GM10266 (cell line): ENCODE data around the gene APRT.
A peak's percentile ranks its signal among the peaks of the same experiment; 100 is the strongest.
"Not testable (repeated sequence)": the region's sequence is repeated elsewhere in the genome, so short reads cannot be mapped to it uniquely, and the experiment has no call there.

Experiments used
- DNase-seq: peaks from one replicate; pipeline ENCODE4 v3.0.0; 2012; ENCODE audit errors: extremely low spot score
- TF ChIP-seq, protein P1 (sequence below): IDR thresholded peaks from 2 replicates; pipeline ENCODE4 v1.5.1; 2012; ENCODE audit warnings: mild to moderate bottlenecking, low read depth; ENCODE audit not compliant: control insufficient read depth, insufficient read depth; ENCODE audit errors: missing control alignments

The APRT gene

DNA sequence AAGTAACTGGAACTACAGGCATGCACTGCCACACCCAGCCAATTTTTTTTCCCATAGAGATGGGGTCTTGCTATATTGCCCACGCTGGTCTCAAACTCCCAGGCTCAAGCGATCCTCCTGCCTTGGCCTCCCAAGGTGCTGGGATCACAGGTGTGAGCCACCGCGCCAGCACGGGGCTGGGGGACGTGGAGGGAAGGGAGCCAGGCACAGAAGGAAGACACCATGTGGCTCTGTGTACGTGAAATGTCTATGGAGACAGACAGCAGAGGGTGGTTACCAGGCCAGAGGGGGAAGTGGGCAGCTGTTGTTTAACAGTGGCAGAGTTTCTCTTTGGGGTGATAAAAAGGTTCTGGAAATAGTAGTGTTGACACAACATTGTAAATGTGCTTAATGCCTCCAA, 22.1 kb downstream of the APRT start:
- DNase-seq = no peak
- TF ChIP-seq, protein P1, sequence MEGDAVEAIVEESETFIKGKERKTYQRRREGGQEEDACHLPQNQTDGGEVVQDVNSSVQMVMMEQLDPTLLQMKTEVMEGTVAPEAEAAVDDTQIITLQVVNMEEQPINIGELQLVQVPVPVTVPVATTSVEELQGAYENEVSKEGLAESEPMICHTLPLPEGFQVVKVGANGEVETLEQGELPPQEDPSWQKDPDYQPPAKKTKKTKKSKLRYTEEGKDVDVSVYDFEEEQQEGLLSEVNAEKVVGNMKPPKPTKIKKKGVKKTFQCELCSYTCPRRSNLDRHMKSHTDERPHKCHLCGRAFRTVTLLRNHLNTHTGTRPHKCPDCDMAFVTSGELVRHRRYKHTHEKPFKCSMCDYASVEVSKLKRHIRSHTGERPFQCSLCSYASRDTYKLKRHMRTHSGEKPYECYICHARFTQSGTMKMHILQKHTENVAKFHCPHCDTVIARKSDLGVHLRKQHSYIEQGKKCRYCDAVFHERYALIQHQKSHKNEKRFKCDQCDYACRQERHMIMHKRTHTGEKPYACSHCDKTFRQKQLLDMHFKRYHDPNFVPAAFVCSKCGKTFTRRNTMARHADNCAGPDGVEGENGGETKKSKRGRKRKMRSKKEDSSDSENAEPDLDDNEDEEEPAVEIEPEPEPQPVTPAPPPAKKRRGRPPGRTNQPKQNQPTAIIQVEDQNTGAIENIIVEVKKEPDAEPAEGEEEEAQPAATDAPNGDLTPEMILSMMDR = no peak

DNA sequence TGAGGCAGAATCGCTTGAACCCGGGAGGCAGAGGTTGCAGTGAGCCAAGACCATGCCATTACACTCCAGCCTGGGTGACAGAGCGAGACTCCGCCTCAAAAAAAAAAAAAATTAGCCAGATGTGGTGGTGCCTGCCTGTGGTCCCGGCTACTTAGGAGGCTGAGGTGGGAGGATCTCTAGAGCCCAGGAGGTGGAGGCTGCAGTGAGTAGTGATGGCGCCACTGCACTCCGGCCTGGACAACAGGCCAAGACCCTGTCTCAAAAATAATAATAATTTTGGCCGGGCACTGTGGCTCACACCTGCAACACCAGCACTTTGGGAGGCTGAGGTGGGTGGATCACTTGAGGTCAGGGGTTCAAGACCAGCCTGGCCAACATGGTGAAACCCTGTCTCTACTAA, 23.0 kb downstream of the APRT start:
- not testable (repeated sequence) for DNase-seq

DNA sequence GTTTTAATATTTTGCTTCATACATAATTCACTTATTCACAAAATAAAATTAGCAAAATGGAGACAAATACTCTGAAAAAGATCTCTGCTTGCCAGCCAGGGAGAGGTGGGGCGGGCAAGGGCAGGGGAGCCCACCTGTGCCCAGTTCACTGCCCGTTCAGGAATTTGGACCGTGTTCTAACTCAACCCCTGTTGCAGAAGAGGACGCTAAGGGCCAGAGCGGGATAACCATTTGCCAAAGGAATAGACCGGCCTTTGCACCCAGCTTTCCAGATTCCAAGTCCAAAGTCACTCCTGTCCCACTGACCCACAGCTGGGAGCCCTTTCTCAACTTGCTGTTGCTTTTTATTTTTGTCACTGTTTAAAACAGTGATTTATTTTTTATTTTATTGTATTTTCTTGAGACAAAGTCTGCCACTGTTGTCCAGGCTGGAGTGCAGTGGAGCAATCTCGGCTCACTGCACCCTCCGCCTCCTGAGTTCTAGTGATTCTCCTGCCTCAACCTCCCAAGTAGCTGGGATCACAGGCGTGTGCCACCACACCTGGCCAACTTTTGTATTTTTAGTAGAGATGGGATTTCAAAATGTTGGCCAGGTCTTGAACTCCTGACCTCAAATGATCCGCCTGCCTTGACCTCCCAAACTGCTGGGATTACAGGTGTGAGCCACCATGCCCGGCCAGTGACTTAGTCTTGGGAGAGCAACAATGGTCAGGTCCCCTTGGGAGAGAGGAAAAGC, 24.0 kb downstream of the APRT start:
- DNase-seq = no peak
- TF ChIP-seq, protein P1 = no peak

DNA sequence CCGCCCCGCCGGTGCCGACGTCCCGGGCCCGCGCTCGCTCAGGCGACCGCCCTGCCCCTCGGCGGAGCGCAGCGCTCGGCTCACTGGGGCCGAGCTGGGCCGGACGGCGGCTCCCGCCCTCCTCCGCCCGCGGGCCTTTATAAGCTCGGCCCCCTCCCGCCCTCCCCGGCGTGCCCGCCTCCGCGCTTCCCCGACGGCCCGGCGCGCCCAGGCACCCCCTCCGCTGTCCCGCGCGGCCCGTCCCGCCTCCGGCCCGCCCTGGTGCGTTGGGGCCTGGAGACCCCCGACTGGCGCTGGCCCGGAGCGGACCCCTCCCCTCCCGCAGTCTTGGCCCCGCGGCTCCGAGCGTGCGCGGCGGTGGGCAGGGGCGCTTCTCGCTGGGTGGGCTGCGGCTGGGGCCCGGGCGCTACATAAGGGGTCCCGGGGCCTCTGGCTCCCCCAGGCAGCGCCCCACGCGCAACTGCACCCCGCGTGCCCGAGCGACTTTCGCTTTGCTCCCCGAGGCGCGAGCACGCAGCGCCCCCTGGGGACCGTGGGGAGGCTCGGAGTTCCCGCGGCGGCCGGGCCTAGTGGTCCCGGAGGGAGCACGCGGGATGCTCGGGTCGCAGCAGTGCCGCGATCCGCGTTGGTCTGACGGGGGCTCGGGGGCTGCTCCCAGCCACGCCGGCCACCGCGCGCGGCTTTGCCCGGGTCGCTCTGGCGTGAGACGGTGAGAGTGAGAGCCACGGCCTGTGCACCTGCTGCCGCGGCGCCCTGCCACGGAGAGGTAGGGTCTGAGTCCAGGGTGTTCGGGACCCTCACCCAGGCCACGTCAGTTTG, 26.4 kb downstream of the APRT start, which contains the start of gene PIEZO1:
Gene PIEZO1 (minus strand): TSS at position 115 of the 819 bp plus-strand sequence. CDS start 256 bp downstream, outside the sequence.
- peak; percentile 91 for DNase-seq
- TF ChIP-seq, protein P1 = peak; percentile 91

DNA sequence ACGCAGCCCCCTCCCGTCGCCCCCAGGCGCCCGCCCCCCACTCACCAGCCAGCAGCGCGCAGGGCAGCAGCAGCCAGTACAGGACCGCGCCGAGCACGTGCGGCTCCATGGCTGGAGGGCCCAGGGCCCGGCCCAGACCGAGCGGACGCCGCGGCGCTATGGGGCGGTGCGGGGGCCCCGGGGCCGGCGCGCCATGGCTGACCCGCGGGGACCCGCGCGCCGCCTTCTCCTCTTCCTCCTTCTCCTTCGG, 26.9 kb downstream of the APRT start:
- TF ChIP-seq, protein P1 = no peak
- DNase-seq = no peak

DNA sequence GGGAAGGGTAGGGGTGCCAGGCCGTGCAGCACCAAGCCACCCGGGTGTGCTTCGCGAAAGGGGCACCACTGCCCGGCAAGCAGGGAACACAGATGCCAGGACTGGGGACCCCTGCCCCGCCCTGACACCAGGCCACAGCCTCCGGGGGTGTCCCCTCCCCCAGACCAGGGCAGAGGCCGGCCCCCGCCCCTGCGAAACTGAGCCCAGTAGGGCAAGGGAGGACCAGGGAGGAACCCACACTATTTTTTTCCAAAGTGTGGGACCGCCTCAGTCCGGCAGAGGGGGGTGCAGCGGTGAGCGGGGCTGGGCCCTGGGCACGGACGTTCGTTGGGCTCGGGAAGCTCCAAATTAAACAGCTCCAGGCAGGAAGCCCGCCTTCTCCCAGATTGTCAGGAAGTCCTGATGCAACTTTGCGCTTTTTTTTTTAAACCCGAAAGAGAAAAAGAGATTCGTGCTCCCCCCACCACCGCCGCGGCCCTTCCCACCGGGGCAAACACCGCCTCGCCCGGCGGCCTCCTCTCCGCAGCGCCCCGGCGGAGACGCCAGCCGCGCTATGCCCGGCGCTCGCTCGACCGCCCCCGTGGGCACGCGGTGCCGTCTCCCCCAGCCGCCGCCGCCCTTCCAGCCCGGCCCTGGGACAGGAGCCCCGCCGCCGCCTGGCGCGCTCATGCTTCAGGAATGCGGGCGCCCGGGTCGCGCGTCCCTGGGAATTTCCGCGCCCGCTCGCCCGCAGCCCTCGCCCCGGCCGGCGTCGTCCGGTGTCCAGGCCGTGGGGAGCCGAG, 27.5 kb downstream of the APRT start:
- TF ChIP-seq, protein P1 = peak; percentile 50
- DNase-seq = peak; percentile 70

DNA sequence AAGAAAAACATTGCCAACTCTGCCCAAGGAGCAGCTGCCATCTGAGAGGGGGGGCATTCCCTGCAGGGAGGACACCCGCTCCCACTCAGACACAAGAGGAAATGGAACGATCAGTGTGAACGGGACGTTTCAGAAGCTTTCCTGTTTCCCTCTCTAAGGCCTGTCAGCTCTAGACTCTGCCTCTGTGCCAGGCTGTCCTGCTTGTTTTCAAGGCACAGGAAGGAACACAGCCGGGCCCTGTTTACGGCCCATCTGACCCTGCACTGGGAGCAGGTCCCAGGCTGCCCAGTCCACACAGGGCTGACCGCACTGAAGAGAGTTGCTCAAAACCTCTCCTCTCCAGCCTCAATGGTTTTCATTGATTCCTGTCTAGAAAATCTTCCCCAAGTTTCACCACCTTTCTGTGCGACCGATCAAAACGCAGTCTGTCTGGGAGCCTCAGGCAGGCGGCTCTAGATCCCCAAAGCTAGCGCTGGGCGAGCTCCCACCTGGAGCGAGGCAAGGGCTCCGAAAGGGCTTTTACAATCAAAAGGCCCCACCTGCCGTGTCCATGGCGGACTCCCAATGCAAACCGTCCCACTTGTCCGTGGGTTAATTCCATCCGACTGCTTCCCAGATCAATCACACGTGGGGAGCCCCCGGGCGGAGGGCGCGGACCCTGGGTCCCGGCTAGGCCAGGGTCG, 28.2 kb downstream of the APRT start:
- TF ChIP-seq, protein P1 = no peak
- no peak for DNase-seq
